Raji (cell line): ENCODE measurements around the gene STK11.

Experiments used
- POLR2A ChIP-seq: IDR thresholded peaks from 2 replicates; pipeline ENCODE4 v1.6.1; 2011; ENCODE audit warnings: low read depth, low read length, control low read depth; ENCODE audit not compliant: insufficient read depth

The STK11 gene

GRCh38 chr19:1260749-1261537 lies 55.4 kb downstream of the STK11 start:
- peak; percentile 45; the same call in 1 of the 2 replicates for TF ChIP-seq POLR2A

GRCh38 chr19:1261538-1261797 lies 55.9 kb downstream of the STK11 start:
- TF ChIP-seq POLR2A, result 0 out of 2 replicates have a peak, but pooled peaks have one; percentile 6

GRCh38 chr19:1261798-1262622 lies 56.4 kb downstream of the STK11 start:
- TF ChIP-seq POLR2A, result peak; percentile 66

- peak; percentile 38; the same call in 1 of the 2 replicates for TF ChIP-seq POLR2A
Observed at GRCh38 chr19:1262623-1263123, 57.1 kb downstream of the STK11 start.

GRCh38 chr19:1263188-1263587 lies 57.6 kb downstream of the STK11 start:
- TF ChIP-seq POLR2A, result no peak

- TF ChIP-seq POLR2A, result peak; percentile 67
Observed at GRCh38 chr19:1264801-1265614, 59.4 kb downstream of the STK11 start.

- TF ChIP-seq POLR2A, result no peak
Observed at GRCh38 chr19:1265615-1266128, 60.1 kb downstream of the STK11 start.

- TF ChIP-seq POLR2A, result peak; percentile 82
Observed at GRCh38 chr19:1266129-1266915, 60.7 kb downstream of the STK11 start.

- TF ChIP-seq POLR2A, result peak; percentile 69
Observed at GRCh38 chr19:1266916-1267476, 61.4 kb downstream of the STK11 start.

GRCh38 chr19:1267477-1268225 lies 62.1 kb downstream of the STK11 start:
- TF ChIP-seq POLR2A, result no peak

- TF ChIP-seq POLR2A, result no peak; the same call in 1 of the 2 replicates
Observed at GRCh38 chr19:1268226-1269064, 62.9 kb downstream of the STK11 start.

- peak; percentile 96 for TF ChIP-seq POLR2A
Observed at GRCh38 chr19:1269065-1269477, 63.5 kb downstream of the STK11 start, which contains the start of gene CIRBP. Gene CIRBP (plus strand): TSS chr19:1269332. CDS start chr19:1270934, 1,602 bp downstream.

GRCh38 chr19:1269478-1270212 lies 64.1 kb downstream of the STK11 start:
- TF ChIP-seq POLR2A, result peak; percentile 83
